ENCODE results near the gene FGFBP2. TPM values are rescaled to one million over a fixed set of nuclear protein-coding genes. Genes with fewer than 3 reads are reported as not detected.

FGFBP2 gene
- total RNA-seq, 4 donors from 2014 or later: 0.62 to 5.2 (median 2.2) TPM

Other genes with a start within 250 kb of the FGFBP2 start
- 1 to 10 TPM; 1.0 to 5.8 (median 2.4) TPM for gene CD38, start 184.8 kb downstream of the FGFBP2 start, total RNA-seq
- gene FGFBP1, start 24.4 kb downstream of the FGFBP2 start, total RNA-seq: 10 to 100 TPM in 1 of 4 donors, 1 to 10 TPM in 1, under 1 TPM in 2; 0.27 to 19.2 (median 0.97) TPM
- gene PROM1, start 120.8 kb upstream of the FGFBP2 start, total RNA-seq: 10 to 100 TPM in 1 of 4 donors, 1 to 10 TPM in 2, under 1 TPM in 1; 0.94 to 16.3 (median 4.4) TPM